HG02970 (cell line): ENCODE measurements around the gene MYO15A.
A peak's percentile ranks its signal among the peaks of the same experiment; 100 is the strongest.

Experiments
- ATAC-seq: cut with Tn5 transposase; IDR thresholded peaks from one replicate; pipeline ENCODE4 v1.9.1; 2021; ENCODE audit warnings: mild to moderate bottlenecking, moderate library complexity, moderate number of reproducible peaks; ENCODE audit not compliant: unreplicated experiment, low FRiP score

The MYO15A gene

GRCh38 chr17:18182110-18182977 is 73.8 kb downstream of the MYO15A start:
- ATAC-seq, result no peak

DNA sequence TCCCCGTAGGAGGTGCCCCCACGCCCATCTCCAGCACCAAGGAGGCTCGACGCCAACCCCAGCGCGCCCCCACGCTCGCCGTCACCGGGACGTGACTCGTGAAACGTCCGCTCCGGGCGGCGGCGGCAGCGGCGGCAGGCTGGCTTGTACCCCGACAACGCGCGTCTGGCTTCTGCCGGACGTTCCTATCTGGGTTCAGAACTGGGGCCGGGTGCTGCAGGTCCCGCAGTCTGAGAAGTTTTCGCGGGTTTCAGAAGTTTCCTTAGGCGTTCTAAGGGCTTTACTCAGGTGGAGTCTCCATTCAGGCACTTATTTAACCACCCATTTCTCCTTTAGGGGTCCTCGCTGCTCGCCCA is 74.4 kb downstream of the MYO15A start:
- ATAC-seq, result peak; percentile 31

GRCh38 chr17:18183334-18184142 is 75.0 kb downstream of the MYO15A start, which contains the start of gene ALKBH5:
TSS of gene ALKBH5 (plus strand) at chr17:18183828. CDS start at chr17:18184244, 416 bp downstream.
- ATAC-seq, result peak; percentile 83

DNA sequence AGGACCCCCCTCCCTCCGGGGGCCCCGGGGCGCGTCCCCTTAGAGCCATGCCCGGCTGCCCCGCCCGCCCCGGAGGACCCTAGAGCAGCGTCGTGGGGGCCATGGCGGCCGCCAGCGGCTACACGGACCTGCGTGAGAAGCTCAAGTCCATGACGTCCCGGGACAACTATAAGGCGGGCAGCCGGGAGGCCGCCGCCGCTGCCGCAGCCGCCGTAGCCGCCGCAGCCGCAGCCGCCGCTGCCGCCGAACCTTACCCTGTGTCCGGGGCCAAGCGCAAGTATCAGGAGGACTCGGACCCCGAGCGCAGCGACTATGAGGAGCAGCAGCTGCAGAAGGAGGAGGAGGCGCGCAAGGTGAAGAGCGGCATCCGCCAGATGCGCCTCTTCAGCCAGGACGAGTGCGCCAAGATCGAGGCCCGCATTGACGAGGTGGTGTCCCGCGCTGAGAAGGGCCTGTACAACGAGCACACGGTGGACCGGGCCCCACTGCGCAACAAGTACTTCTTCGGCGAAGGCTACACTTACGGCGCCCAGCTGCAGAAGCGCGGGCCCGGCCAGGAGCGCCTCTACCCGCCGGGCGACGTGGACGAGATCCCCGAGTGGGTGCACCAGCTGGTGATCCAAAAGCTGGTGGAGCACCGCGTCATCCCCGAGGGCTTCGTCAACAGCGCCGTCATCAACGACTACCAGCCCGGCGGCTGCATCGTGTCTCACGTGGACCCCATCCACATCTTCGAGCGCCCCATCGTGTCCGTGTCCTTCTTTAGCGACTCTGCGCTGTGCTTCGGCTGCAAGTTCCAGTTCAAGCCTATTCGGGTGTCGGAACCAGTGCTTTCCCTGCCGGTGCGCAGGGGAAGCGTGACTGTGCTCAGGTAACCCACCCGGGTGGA is 75.8 kb downstream of the MYO15A start:
- no peak for ATAC-seq

GRCh38 chr17:18185391-18185790 is 76.8 kb downstream of the MYO15A start:
- ATAC-seq, result no peak

- ATAC-seq, result no peak
Measured at GRCh38 chr17:18185832-18186626, 77.5 kb downstream of the MYO15A start.

GRCh38 chr17:18186627-18186982 is 78.0 kb downstream of the MYO15A start:
- ATAC-seq, result no peak

GRCh38 chr17:18187226-18187625 is 78.7 kb downstream of the MYO15A start:
- no peak for ATAC-seq

- ATAC-seq, result no peak
Measured at GRCh38 chr17:18187821-18188761, 79.5 kb downstream of the MYO15A start.

GRCh38 chr17:18190628-18191235 is 82.2 kb downstream of the MYO15A start:
- no peak for ATAC-seq

DNA sequence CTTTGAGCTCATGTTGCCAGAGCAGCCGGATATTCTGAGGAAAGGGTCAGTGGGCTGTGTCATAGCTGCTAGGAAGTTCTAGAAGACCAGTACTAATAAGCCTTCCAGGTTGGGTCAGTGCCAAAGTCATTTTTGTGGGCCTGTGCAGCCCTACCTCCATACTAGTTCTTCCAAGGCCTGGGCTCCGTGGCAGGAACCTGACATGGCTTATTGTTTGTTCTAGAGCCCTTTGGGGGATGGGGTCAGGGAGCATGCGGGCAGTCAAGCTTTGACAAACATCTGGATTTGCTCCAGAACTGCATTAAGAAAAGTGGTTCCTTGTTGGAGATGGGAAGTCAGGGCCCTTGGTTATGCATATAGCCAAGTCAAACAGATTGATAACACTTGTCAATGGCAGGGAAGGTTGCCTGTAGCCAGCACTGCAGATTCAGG is 82.7 kb downstream of the MYO15A start:
- ATAC-seq, result no peak

- ATAC-seq, result no peak
Measured at GRCh38 chr17:18191967-18192366, 83.4 kb downstream of the MYO15A start.

- ATAC-seq, result no peak
Measured at GRCh38 chr17:18194394-18194793, 85.8 kb downstream of the MYO15A start.

DNA sequence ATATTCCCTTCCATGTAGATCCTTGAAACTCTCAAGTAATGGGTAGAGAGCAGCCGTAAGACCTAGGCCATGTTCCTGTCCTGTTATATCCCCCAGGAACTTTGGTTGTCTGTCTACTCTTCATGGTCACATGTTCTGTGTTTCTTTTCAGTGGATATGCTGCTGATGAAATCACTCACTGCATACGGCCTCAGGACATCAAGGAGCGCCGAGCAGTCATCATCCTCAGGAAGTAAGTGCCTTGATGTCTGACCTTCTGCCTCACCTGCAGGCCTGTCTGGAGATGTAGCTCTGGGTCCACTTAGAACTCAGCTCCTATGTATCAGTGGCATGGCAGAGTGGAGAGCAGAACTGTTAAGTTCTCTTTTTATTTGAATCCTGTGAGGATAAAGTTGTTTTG is 86.2 kb downstream of the MYO15A start:
- no peak for ATAC-seq

GRCh38 chr17:18195246-18195645 is 86.7 kb downstream of the MYO15A start:
- ATAC-seq, result no peak

DNA sequence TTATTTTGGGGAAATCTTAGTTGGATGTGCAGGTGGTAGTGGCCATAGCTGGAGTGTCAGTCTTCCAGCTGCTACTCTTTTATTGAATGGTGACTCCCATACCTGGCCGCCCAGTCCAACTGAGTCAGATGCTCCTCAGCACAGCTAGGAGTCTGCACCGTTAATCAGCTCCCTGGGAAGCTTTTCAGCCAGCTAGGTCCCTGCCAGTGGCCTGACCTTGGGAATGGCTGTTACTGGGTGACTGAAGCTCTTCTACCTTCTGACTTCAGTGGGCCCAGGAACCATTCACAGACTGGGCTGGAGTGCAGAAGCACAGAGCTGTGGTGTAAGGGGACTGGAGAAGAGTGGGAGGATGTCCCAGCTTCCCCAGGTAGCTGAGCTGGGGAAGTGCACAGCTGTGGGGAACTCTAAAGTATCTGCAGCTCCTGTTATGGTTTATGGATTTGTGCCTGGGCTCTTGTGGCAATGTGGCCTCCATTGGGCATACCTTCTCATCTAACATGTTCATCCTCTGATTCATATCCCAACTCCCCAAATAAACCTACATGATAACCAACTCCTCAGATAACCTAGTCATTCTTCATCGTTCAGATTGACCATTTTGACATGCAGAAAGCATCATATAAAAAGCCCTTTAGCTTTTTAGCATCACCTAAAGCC is 89.1 kb downstream of the MYO15A start:
- ATAC-seq, result no peak

DNA sequence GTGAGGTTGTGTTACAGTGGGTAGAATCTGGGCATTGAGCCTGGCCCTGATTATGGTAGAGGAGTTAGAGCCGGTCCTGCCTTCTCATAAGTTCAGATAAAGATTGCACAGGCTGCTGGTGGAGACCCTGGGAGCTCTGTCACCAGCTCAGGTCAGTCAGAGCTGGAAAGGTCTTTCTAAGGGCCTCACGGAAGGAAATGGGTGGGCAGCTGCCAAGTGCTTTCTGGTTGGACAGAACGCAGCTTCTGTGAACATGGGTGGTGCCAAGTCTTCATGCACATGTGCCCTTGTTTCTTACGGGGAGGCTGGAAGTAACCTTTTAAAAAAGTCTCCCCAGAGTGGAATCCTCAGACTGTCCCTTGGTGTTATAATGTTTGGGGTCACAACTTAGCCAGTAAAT is 90.0 kb downstream of the MYO15A start:
- no peak for ATAC-seq

DNA sequence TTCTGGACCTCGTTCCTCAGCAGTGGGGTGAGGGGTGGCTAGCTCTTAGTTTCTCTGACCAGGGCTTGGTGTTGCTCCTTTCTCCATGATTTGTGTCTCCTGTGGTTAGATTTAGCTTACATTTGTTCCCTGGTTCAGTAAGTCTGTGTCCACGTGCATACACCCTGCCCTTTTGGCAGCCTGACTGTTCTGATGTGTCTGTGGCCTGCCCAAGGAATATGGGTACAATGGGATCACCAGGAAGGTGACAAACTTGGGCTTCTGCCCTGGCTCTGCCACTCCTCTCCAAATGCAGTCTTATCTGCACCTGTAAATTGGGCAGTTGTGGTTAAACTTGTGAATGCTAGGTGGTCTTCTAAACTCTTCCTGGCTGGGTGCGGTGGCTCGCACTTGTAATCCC is 92.6 kb downstream of the MYO15A start:
- ATAC-seq, result no peak
